ENCODE data around the gene ZNF282. TPM values are rescaled to one million over a fixed set of nuclear protein-coding genes. Genes with fewer than 3 reads are reported as not detected.

ZNF282 gene
- 10 to 100 TPM; 30.0 to 33.2 TPM for total RNA-seq

- H3K4me1 ChIP-seq (replicated peaks) = peaks cover 12% of the 10 kb centered on the region
- peak; percentile 92 for DNase-seq (ENCODE audit: low spot score)
- H3K36me3 ChIP-seq = peaks cover 0 to 16% of the 10 kb centered on the region in 2 donors
- no peaks in the 10 kb centered on the region for H3K9me3 ChIP-seq
- peak within 1 kb of the TSS; percentile 91 to 92 for H3K27ac ChIP-seq
- peak; percentile 16 to 70 (median 60) for TF ChIP-seq CTCF (IDR thresholded peaks at IDR 0.05)
- peak; percentile 60 for TF ChIP-seq POLR2A (IDR thresholded peaks at IDR 0.05)
- peak; percentile 67 for TF ChIP-seq POLR2AphosphoS5 (IDR thresholded peaks at IDR 0.05)
- intact Hi-C loops (cut with DNase I) = no loop called here
- H3K27me3 ChIP-seq (replicated peaks; ENCODE audit: insufficient read depth) = no peaks in the 10 kb centered on the region
- WGBS = under 1% methylated on average over 26 of the region's 97 CpGs
- H3K4me3 ChIP-seq = peak within 1 kb of the TSS; percentile 78 to 79
These were observed at the start of gene ZNF282 for GRCh38 chr7:149195180-149196150. Gene ZNF282, plus strand, starts transcription at chr7:149195546. Its CDS starts 44 bp downstream, at chr7:149195590.

- Histone ChIP-seq H3K4me1 (replicated peaks) (no peaks in the 10 kb centered on the region), H3K4me3 (peak within 1 kb of the TSS; percentile 93 to 98), H3K36me3 (no peaks in the 10 kb centered on the region), H3K27me3 (replicated peaks; ENCODE audit: insufficient read depth) (no peaks in the 10 kb centered on the region), H3K9me3 (no peaks in the 10 kb centered on the region), H3K27ac (peak within 1 kb of the TSS; percentile 85 to 93)
- peak; percentile 67 to 96 (median 76) for TF ChIP-seq CTCF (IDR thresholded peaks at IDR 0.05)
- TF ChIP-seq POLR2AphosphoS5 (IDR thresholded peaks at IDR 0.05) = peak; percentile 20
- TF ChIP-seq POLR2A (IDR thresholded peaks at IDR 0.05) = peak; percentile 34
- DNase-seq (ENCODE audit: low spot score) = peak; percentile 59
- under 1% methylated on average over 40 of the region's 79 CpGs for WGBS
- intact Hi-C loops (cut with DNase I) = loop anchor here (2.0 kb wide), 1 partner anchor 20 kb away; the partner anchor contains the start of gene ZNF425
These were observed 48.1 kb upstream of the ZNF282 start, which contains the start of gene ZNF398 for GRCh38 chr7:149147072-149147751. Gene ZNF398, plus strand, starts transcription at chr7:149147453. Its CDS starts 290 bp downstream, at chr7:149147743.

- Histone ChIP-seq H3K27me3 (replicated peaks; ENCODE audit: insufficient read depth) (no peaks in the 10 kb centered on the region), H3K36me3 (no peaks in the 10 kb centered on the region), H3K4me3 (peak overlapping the region; percentile 93 to 98), H3K9me3 (no peaks in the 10 kb centered on the region), H3K4me1 (replicated peaks) (no peaks in the 10 kb centered on the region), H3K27ac (peak overlapping the region; percentile 85 to 93)
- TF ChIP-seq POLR2AphosphoS5 (IDR thresholded peaks at IDR 0.05) (no peak), POLR2A (IDR thresholded peaks at IDR 0.05) (no peak), CTCF (IDR thresholded peaks at IDR 0.05) (no peak)
- no peak for DNase-seq (ENCODE audit: low spot score)
- under 1% methylated on average over 82 of the region's 86 CpGs for whole genome bisulfite sequencing
- intact Hi-C loops (cut with DNase I) = loop anchor here (2.0 kb wide), 1 partner anchor 21 kb away; the partner anchor contains the start of gene ZNF425
These were observed 47.3 kb upstream of the ZNF282 start for GRCh38 chr7:149147752-149148653.

GRCh38 chr7:149150981-149151380 lies 44.4 kb upstream of the ZNF282 start:
- intact Hi-C loops (cut with DNase I) = no loop called here
- no peak for DNase-seq (ENCODE audit: low spot score)
- no peaks in the 10 kb centered on the region for H3K4me1 ChIP-seq (replicated peaks)
- TF ChIP-seq CTCF (IDR thresholded peaks at IDR 0.05) (no peak), POLR2A (IDR thresholded peaks at IDR 0.05) (no peak), POLR2AphosphoS5 (IDR thresholded peaks at IDR 0.05) (no peak)
- H3K27me3 ChIP-seq (replicated peaks; ENCODE audit: insufficient read depth) = no peaks in the 10 kb centered on the region
- no peaks in the 10 kb centered on the region for H3K9me3 ChIP-seq
- H3K4me3 ChIP-seq = no peak overlapping the region
- 65% methylated on average over 4 of the region's 4 CpGs for WGBS
- H3K36me3 ChIP-seq = no peaks in the 10 kb centered on the region
- H3K27ac ChIP-seq = no peak overlapping the region

Measured in prostate gland (tissue), 2 donors.